ENCODE data around the gene PRR19. TPM values are rescaled to one million over a fixed set of nuclear protein-coding genes. Genes with fewer than 3 reads are reported as not detected.
"Not testable (repeated sequence)": the region's sequence is repeated elsewhere in the genome, so short reads cannot be mapped to it uniquely, and the experiment has no call there.

The PRR19 gene
- polyA plus RNA-seq, 3 donors from 2014 or later, result 0.16 TPM; not detected in 2

DNA sequence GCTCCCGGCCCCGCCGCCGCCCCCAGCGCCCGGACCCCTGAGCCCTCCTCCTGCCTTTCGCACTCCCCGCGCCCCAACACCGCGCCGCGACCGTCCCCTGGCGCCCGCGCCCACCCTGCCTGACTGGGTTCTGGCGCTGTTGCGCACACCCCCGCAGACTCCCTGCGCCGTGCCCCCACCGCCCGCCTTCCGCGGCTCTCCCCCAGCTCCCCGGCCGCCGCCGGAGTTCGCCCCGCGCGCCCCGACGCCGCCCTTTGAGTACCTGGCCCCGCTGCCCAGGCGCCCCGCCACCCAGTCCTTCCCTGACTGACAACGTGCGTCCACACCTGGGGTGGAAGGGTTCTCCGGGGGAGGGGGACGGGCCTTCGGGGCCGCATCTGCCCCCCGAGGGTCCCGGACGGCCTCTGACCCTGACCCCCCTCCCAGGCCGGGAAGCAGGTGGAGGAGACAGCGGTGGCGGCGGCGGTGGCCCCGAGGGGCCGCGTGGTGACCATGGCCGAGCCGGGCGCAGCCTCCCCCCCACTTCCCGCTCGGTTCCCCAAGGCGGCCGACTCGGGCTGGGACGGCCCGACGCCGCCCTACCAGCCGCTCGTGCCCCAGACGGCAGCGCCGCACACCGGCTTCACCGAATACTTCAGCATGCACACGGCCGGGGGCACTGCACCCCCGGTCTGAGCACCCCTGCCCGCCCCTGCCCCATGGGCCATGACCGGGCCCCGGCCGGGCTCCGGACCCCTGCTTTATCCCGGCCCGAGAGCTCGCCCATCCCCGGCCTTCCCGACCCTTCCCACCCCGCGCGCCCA lies 22.1 kb downstream of the PRR19 start:
- Mint-ChIP-seq H3K27ac (no peak overlapping the region), H3K4me1 (peaks cover 25 to 28% of the 10 kb centered on the region in 2 donors), H3K4me3 (no peak overlapping the region), H3K9me3 (no peaks in the 10 kb centered on the region), H3K36me3 (peaks cover 3 to 5% (median 4%) of the 10 kb centered on the region in 3 donors), H3K27me3 (ENCODE audit: low read depth in 3 of 3) (peaks cover 7 to 11% (median 7%) of the 10 kb centered on the region in 3 donors)
- peak in 2 of 3 donors; percentile 15 to 16 for DNase-seq

DNA sequence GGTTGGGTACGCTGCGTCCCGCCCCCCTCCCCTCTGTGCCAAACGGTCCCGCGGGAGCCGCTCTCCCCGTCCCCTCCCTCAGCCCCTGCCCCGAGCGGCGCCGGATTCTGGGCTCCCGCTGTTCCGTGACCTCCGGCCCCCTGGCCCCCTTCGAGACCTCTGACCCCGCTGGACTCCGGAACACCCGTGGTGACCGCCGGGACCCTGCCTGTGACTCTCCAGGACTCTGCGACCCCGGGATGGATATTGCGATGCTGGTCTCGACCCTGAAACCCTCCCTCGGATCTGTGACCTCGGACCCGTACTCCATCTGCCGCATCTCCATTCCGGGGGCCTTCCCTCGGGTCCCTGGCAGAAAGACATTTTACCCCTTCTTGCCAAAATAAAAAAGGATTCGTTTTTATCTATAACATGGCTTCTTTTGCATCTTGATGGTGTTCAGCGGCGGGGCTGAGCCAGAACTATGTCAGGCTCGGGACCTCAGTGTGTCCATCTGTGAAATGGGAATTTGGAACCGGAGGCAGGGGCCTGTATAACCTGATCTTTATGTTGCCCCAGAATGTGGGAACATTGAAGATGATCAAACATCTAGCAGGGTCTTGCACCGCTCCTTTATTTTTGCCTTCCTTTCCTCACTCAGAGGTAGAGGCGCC lies 22.8 kb downstream of the PRR19 start:
- peaks cover 7 to 11% (median 7%) of the 10 kb centered on the region in 3 donors for H3K27me3 Mint-ChIP-seq (ENCODE audit: low read depth in 3 of 3)
- peak overlapping the region; percentile 85 to 93 (median 91) for H3K4me3 Mint-ChIP-seq
- peak overlapping the region; percentile 34 to 88 (median 75) for H3K27ac Mint-ChIP-seq
- DNase-seq, result no peak
- H3K36me3 Mint-ChIP-seq, result peaks cover 3 to 5% (median 4%) of the 10 kb centered on the region in 3 donors
- no peaks in the 10 kb centered on the region for H3K9me3 Mint-ChIP-seq
- peaks cover 25 to 28% of the 10 kb centered on the region in 2 donors for H3K4me1 Mint-ChIP-seq

DNA sequence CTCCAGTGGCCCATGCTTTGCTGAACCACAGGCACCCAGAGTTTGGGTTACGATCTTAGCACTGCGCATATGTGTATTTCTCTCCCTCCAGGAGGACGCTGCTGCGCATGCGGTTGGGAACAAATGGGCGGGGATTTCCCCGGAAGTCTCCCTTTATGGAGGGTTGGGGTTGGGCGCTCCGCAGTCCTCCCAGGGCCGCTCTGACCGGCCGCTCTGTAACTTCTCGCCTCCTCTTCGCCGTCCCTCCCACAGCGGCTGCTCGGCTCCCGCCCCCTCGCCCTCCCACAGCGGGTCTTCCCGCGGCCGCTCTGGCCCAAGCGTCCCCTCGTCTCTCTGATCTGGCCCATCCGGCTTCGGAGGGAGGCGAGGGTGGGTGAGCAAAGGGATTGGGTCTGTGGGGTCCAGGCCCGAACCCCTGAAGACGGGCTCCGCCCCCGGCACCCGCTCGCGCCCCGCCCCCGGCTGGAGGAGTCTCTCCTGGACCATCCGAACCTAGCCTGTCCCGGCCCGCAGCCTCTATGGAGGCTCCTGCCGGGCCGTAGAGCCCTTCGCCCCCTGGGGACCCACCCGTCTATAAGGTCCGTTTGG lies 23.5 kb downstream of the PRR19 start, which contains the start of gene MEGF8:
Gene MEGF8 (plus strand): TSS at position 328 of the 588 bp plus-strand sequence. CDS start 609 bp downstream, outside the sequence.
- Mint-ChIP-seq H3K4me3 (peak within 1 kb of the TSS; percentile 85 to 93 (median 91)), H3K4me1 (peaks cover 25 to 28% of the 10 kb centered on the region in 2 donors), H3K27me3 (ENCODE audit: low read depth in 3 of 3) (peaks cover 7 to 11% (median 7%) of the 10 kb centered on the region in 3 donors), H3K36me3 (peaks cover 3 to 5% (median 4%) of the 10 kb centered on the region in 3 donors), H3K9me3 (no peaks in the 10 kb centered on the region), H3K27ac (peak within 1 kb of the TSS; percentile 34 to 88 (median 75))
- DNase-seq, result peak; percentile 98 to 99 (median 98)

DNA sequence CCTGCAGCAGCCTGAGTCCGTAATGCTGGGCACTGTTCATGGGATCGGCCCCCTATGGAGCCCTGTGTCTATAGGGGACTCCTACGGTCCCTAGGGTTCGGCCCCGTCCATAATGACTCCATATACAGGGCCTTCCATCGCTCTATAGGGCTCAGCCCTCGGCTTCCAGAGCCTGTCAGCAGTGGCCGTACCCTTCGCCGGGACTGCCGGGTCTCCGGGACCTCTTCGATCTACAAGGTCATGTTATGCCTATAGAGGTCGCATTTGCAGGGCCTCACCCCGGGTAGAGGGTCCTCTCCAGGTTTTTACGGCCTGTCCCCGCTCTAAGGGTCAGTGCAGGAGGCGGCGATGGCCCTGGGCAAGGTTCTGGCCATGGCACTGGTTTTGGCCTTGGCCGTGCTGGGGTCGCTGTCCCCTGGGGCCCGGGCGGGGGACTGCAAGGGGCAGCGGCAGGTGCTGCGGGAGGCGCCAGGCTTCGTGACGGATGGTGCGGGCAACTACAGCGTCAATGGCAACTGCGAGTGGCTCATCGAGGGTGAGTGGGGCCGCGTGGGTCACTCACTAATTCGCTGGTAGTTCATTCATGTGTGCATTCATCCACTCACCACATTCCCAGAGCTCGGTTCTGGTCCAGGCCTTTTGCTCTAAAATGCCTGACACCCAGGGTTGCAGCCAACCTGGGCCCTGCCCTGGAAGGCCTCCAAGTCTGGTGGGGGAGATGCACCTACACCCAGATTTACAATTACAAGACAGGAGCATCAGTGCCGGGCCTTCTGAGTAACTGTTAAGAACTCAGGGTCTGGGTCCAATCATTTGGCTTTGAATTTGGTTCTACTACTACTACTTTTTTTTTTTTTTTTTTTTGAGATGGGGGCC lies 24.2 kb downstream of the PRR19 start:
- peak overlapping the region; percentile 34 to 87 (median 66) for H3K27ac Mint-ChIP-seq
- DNase-seq, result peak in 2 of 3 donors; percentile 21 to 22
- peaks cover 7 to 9% (median 7%) of the 10 kb centered on the region in 3 donors for H3K27me3 Mint-ChIP-seq (ENCODE audit: low read depth in 3 of 3)
- H3K4me1 Mint-ChIP-seq, result peaks cover 25 to 28% of the 10 kb centered on the region in 2 donors
- H3K9me3 Mint-ChIP-seq, result no peaks in the 10 kb centered on the region
- H3K4me3 Mint-ChIP-seq, result peak overlapping the region; percentile 85 to 93 (median 91)
- H3K36me3 Mint-ChIP-seq, result peaks cover 3 to 5% (median 4%) of the 10 kb centered on the region in 3 donors

DNA sequence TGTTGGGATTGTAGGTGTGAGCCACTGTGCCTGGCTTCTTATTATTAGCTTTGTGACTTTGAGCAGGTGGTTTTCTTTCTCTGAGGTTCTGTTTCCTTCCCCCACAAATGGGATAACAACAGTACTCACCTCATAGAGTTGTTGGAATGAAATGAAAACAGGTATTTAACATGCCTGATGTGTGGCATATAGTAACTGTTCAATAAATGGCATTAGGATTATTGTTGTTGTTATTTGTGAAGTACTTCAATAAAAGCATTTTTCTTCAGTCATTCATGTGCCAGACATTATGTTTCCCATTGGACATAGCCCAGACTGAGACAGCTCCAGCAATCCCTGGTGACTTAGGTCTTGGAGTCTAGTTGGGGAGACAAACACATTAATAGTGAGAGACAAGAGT lies 25.0 kb downstream of the PRR19 start:
- peaks cover 25 to 28% of the 10 kb centered on the region in 2 donors for H3K4me1 Mint-ChIP-seq
- peaks cover 7 to 9% (median 7%) of the 10 kb centered on the region in 3 donors for H3K27me3 Mint-ChIP-seq (ENCODE audit: low read depth in 3 of 3)
- peaks cover 3 to 5% (median 4%) of the 10 kb centered on the region in 3 donors for H3K36me3 Mint-ChIP-seq
- H3K9me3 Mint-ChIP-seq, result no peaks in the 10 kb centered on the region
- DNase-seq, result no peak
- peak overlapping the region; percentile 39 to 93 (median 85) for H3K4me3 Mint-ChIP-seq
- peak overlapping the region in 2 of 6 donors; percentile 35 to 47 for H3K27ac Mint-ChIP-seq

DNA sequence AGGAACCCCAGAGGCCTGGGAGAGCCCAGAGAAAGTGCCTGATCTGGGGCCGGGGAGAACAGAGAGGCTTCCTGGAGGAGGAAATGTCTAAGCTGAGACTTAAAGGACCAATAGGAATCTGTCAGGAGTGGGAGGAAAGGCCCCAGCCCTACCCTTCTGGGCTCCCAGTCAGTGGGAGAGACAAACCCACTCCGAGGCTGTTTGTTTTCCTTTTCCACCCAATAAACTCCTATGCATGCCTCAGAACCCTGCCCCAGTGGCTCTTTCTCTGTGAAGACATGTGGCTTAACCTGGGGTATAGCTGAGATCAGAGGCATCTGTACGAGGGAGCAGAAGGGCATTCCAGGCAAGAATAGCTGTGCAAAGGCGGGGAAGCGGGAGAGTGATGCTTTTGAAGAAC lies 25.4 kb downstream of the PRR19 start:
- peaks cover 6 to 9% (median 7%) of the 10 kb centered on the region in 3 donors for H3K27me3 Mint-ChIP-seq (ENCODE audit: low read depth in 3 of 3)
- peaks cover 3 to 5% (median 4%) of the 10 kb centered on the region in 3 donors for H3K36me3 Mint-ChIP-seq
- H3K4me1 Mint-ChIP-seq, result peaks cover 25 to 28% of the 10 kb centered on the region in 2 donors
- DNase-seq, result no peak
- H3K4me3 Mint-ChIP-seq, result peak overlapping the region in 3 of 5 donors; percentile 3 to 93 (median 85)
- no peaks in the 10 kb centered on the region for H3K9me3 Mint-ChIP-seq
- no peak overlapping the region for H3K27ac Mint-ChIP-seq

DNA sequence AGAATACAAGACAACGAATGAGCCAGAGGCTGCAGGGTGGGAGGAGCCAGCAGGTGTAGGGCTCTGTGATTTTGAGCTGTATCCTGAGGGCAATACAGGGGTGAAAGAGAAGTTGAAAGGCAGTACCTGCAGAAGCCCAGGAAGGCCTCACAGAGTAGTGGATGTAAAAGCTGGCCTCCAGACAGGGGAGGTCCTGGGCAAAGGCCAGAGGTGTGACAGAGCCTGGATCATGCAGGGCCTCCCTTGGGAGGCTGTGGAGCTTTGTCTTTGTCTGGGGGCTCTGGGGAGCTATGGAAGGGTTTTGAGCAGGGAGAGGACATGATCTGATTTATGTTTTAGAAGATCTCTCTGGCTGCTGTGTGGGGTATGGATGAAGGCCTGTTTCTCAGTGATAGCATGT lies 26.2 kb downstream of the PRR19 start:
- H3K9me3 Mint-ChIP-seq, result no peaks in the 10 kb centered on the region

DNA sequence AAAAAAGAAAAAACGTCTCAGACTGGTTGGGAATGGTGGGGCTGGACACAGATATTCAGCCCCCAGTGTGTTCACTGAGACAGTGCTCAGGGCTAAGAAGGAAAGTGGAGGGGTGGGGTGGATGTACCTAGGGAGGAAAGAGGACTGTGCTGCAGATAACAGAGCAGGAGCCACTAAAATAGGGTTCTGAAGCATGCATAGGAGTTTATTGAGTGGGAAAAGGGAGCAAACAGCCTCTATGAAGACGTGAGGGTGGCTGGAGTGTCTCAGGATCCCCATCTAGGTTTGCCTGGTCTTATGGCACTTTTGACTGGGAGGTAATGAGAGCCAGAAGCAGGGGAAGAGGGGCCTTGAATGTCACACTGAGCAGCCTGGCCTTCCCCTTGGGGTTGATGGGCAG lies 26.9 kb downstream of the PRR19 start:
- peaks cover 5 to 9% (median 7%) of the 10 kb centered on the region in 3 donors for H3K27me3 Mint-ChIP-seq (ENCODE audit: low read depth in 3 of 3)
- no peak for DNase-seq
- no peak overlapping the region for H3K27ac Mint-ChIP-seq
- no peak overlapping the region for H3K4me3 Mint-ChIP-seq
- H3K36me3 Mint-ChIP-seq, result peaks cover 3 to 5% (median 4%) of the 10 kb centered on the region in 3 donors
- no peaks in the 10 kb centered on the region for H3K9me3 Mint-ChIP-seq
- H3K4me1 Mint-ChIP-seq, result peaks cover 22 to 28% of the 10 kb centered on the region in 2 donors

More for the DNA sequence above, 26.2 kb downstream of the PRR19 start:
- peaks cover 3 to 5% (median 4%) of the 10 kb centered on the region in 3 donors for H3K36me3 Mint-ChIP-seq
- DNase-seq, result no peak
- peaks cover 25 to 28% of the 10 kb centered on the region in 2 donors for H3K4me1 Mint-ChIP-seq
- H3K4me3 Mint-ChIP-seq, result no peak overlapping the region
- H3K27me3 Mint-ChIP-seq (ENCODE audit: low read depth in 3 of 3), result peaks cover 5 to 9% (median 7%) of the 10 kb centered on the region in 3 donors
- peak overlapping the region in 1 of 6 donors; percentile 30 for H3K27ac Mint-ChIP-seq

DNA sequence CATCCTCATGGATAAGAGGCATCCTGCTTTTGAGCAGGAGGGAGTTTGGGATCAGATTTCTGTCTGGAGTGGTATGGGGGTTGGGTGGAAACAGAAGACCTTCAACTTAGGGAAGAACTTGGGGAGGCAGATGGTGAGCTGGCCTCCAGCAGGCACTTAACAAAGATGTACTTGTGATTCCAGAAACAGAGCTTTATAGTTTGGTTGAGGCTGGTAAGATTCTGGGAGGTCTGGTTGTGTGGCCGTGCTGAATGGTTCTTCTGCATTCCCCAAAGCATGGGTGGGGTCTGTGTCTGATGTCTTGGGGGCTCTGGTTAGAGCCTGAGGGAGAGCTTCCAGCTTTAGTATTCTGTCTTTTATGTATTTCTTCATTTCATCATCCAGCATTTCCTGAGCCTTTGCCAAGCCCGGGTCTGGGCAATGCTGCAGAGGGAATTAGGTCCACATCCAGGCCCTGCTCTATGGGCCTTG lies 28.3 kb downstream of the PRR19 start:
- DNase-seq, result no peak
- no peaks in the 10 kb centered on the region for H3K9me3 Mint-ChIP-seq
- peaks cover 15 to 21% of the 10 kb centered on the region in 2 donors for H3K4me1 Mint-ChIP-seq
- H3K4me3 Mint-ChIP-seq, result no peak overlapping the region
- H3K36me3 Mint-ChIP-seq, result peaks cover 0 to under 1% (median 0%) of the 10 kb centered on the region in 3 donors
- H3K27me3 Mint-ChIP-seq (ENCODE audit: low read depth in 3 of 3), result peaks cover under 1 to 2% (median under 1%) of the 10 kb centered on the region in 3 donors
- H3K27ac Mint-ChIP-seq, result peak overlapping the region in 1 of 6 donors; percentile 38

DNA sequence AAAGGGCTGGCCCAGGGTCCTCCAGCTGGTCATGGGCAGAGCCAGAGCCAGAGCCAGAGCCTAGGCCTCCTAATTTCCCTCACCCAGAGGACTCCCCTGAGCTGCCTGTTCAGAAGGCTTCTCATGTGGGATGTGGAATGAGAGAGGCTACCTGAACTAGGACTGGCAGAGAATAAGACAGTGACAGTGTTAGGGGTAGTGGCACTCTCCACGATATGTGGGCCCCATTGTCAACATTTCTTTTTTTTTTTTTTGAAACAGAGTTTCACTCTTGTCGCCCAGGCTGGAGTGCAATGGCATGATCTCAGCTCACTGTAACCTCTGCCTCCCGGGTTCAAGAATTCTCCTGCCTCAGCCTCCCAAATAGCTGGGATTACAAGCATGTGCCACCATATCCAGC lies 29.4 kb downstream of the PRR19 start:
- not testable (repeated sequence) for DNase-seq; H3K9me3 Mint-ChIP-seq; H3K36me3 Mint-ChIP-seq; H3K27ac Mint-ChIP-seq; H3K27me3 Mint-ChIP-seq (ENCODE audit: low read depth in 3 of 3); H3K4me3 Mint-ChIP-seq
- peaks cover 13 to 15% of the 10 kb centered on the region in 2 donors for H3K4me1 Mint-ChIP-seq

DNA sequence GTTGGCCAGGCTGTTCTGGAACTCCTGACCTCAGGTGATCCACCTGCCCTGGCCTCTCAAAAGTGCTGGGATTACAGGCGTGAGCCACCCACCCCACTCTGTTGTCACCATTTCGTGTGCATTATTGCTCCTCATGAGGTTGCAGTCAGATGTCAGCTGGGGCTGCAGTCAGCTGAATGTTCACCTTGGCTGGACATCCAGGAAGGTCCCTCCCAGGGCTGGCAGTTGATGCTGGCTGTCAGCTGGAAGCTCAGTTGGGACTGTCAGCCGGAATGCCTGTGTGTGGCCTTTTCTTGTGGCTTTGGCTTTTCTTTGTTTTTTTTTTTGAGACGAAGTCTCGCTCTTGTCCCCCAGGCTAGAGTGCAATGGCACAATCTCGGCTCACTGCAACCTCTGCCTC lies 30.1 kb downstream of the PRR19 start:
- Mint-ChIP-seq H3K9me3 (no peaks in the 10 kb centered on the region), H3K27me3 (ENCODE audit: low read depth in 3 of 3) (no peaks in the 10 kb centered on the region), H3K4me1 (peaks cover 6 to 7% of the 10 kb centered on the region in 2 donors), H3K36me3 (no peaks in the 10 kb centered on the region), H3K4me3 (no peak overlapping the region), H3K27ac (no peak overlapping the region)
- no peak for DNase-seq

DNA sequence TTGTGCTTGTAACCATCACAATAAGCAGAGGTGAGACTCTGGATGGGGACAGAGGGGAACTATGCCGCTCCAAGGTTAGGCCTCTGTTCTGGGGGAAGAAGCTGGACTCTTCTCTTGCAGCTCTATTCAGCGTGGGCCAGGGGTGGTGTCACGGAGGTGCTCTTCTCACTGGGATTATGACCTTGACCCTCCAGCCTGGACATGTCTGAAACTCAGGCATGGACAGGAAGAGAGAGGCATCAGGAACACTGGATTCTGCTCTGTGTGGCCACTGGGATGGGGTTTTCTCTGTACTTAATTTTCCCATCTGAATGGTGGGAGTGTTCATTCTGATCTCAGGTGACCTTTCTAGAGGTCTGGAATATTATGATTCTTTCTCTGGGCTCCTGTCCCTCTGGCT lies 31.1 kb downstream of the PRR19 start:
- Mint-ChIP-seq H3K36me3 (no peaks in the 10 kb centered on the region), H3K4me3 (no peak overlapping the region), H3K4me1 (peaks cover 0 to 3% of the 10 kb centered on the region in 2 donors), H3K27me3 (ENCODE audit: low read depth in 3 of 3) (no peaks in the 10 kb centered on the region), H3K9me3 (no peaks in the 10 kb centered on the region), H3K27ac (no peak overlapping the region)
- no peak for DNase-seq
